AG04449 (cell line): ENCODE measurements around the gene CYP4F3.
"Not testable (repeated sequence)": the region's sequence is repeated elsewhere in the genome, so short reads cannot be mapped to it uniquely, and the experiment has no call there.

Experiments
- CTCF ChIA-PET: fragments of 350-600 bp; formaldehyde crosslinking; extraction: SDS; loops from one replicate; lab custom pipeline; 2021; ENCODE audit warnings: antibody characterized with exemption; lab: Yijun Ruan, JAX
- POLR2A ChIA-PET: fragments of 400-600, 350-600 bp; formaldehyde crosslinking; extraction: SDS; loops from one replicate; lab custom pipeline; 2020; ENCODE audit warnings: antibody characterized with exemption, inconsistent platforms; lab: Yijun Ruan, JAX
- DNase-seq: peaks from one replicate; pipeline ENCODE4 v3.0.0-alpha.2; 2010; ENCODE audit warnings: low read depth, low spot score
- H3K4me3 ChIP-seq: 2 replicates; pipeline ENCODE4 v1.5.1; 2011; ENCODE audit warnings: low read depth, mild to moderate bottlenecking, control low read depth, low read length
- CTCF ChIP-seq: IDR thresholded peaks from one replicate; pipeline ENCODE4 v1.5.1; 2011; ENCODE audit warnings: mild to moderate bottlenecking, moderate library complexity, low read length, control low read depth, inconsistent platforms; ENCODE audit not compliant: insufficient read depth; ENCODE audit errors: missing control alignments

Gene CYP4F3

GRCh38 chr19:15649526-15649925, 8.8 kb downstream of the CYP4F3 start:
- H3K4me3 ChIP-seq, result no peak overlapping the region
- DNase-seq, result no peak
- TF ChIP-seq CTCF, result no peak
- ChIA-PET CTCF (no interaction called here), POLR2A (no interaction called here)

GRCh38 chr19:15650123-15650522, 9.4 kb downstream of the CYP4F3 start:
- H3K4me3 ChIP-seq, CTCF ChIA-PET, DNase-seq, POLR2A ChIA-PET: not testable (repeated sequence)

GRCh38 chr19:15651791-15652190, 11.1 kb downstream of the CYP4F3 start:
- ChIA-PET CTCF (no interaction called here), POLR2A (no interaction called here)
- no peak for DNase-seq
- no peak overlapping the region for H3K4me3 ChIP-seq
- TF ChIP-seq CTCF, result no peak

GRCh38 chr19:15652559-15653278, 12.0 kb downstream of the CYP4F3 start:
- H3K4me3 ChIP-seq, result no peak overlapping the region
- DNase-seq, result no peak
- POLR2A ChIA-PET, result no interaction called here
- CTCF ChIA-PET, result no interaction called here
- no peak for TF ChIP-seq CTCF

GRCh38 chr19:15656467-15656866, 15.8 kb downstream of the CYP4F3 start:
- ChIA-PET CTCF (no interaction called here), POLR2A (no interaction called here)

GRCh38 chr19:15663247-15663646, 22.6 kb downstream of the CYP4F3 start:
- no peak for TF ChIP-seq CTCF
- POLR2A ChIA-PET, result no interaction called here
- no peak for DNase-seq
- CTCF ChIA-PET, result no interaction called here
- H3K4me3 ChIP-seq, result no peak overlapping the region

More at GRCh38 chr19:15656467-15656866, 15.8 kb downstream of the CYP4F3 start:
- H3K4me3 ChIP-seq, result no peak overlapping the region
- no peak for TF ChIP-seq CTCF
- no peak for DNase-seq

- CTCF ChIA-PET, result no interaction called here
- DNase-seq, result no peak
- POLR2A ChIA-PET, result no interaction called here
- no peak for TF ChIP-seq CTCF
- no peak overlapping the region for H3K4me3 ChIP-seq
Measured at GRCh38 chr19:15666186-15666585, 25.5 kb downstream of the CYP4F3 start.
